Caco-2 (cell line): Measurements from ENCODE around the gene CLDN22. TPM values are rescaled to one million over a fixed set of nuclear protein-coding genes. Genes with fewer than 3 reads are reported as not detected.

Experiments used
- Bru-seq: library from RNA; stranded (reverse); fragments of 400-500 nt; gene quantifications from one replicate; lab custom pipeline; 2021; lab: Mats Ljungman, UMichigan
- BruChase-seq, 2 experiments: library from RNA; stranded (reverse); fragments of 400-500 nt; gene quantifications; one replicate each; lab custom pipeline; 2021; lab: Mats Ljungman, UMichigan
- BruUV-seq: library from RNA; stranded (reverse); fragments of 400-500 nt; replicated peaks from 2 replicates; lab custom pipeline; 2021; lab: Mats Ljungman, UMichigan
- CTCF ChIA-PET: fragments of 300-600 bp; sonication (Branson Sonifier 250); formaldehyde crosslinking; loops from one replicate; lab custom pipeline; 2022; ENCODE audit warnings: antibody characterized with exemption; lab: Charles Lee
- POLR2A ChIA-PET: fragments of 300-600 bp; sonication (Branson Sonifier 250); formaldehyde crosslinking; loops from one replicate; lab custom pipeline; 2022; ENCODE audit warnings: antibody characterized with exemption; lab: Charles Lee
- DNase-seq, 2 experiments: peaks; one replicate each; pipeline versions ENCODE4 v3.0.0 to v3.0.0-alpha.2; 2020 to 2022
- H3K27me3 ChIP-seq: replicated peaks from 2 replicates; pipeline ENCODE4 v1.6.0; 2011; ENCODE audit warnings: low read length; ENCODE audit not compliant: control insufficient read depth, insufficient read depth
- H3K36me3 ChIP-seq: 2 replicates; pipeline ENCODE4 v1.5.1; 2011; ENCODE audit warnings: low read length; ENCODE audit not compliant: control insufficient read depth, insufficient read depth
- H3K4me1 ChIP-seq: fragments of 250-450 bp; sonication (Bioruptor Pico); 2 replicates; pipeline ENCODE4 v1.5.1; 2020; ENCODE audit warnings: mild to moderate bottlenecking
- H3K4me3 ChIP-seq: 2 replicates; pipeline ENCODE4 v1.5.1; 2011; ENCODE audit warnings: low read depth, mild to moderate bottlenecking, control low read depth, low read length
- H3K9me3 ChIP-seq: fragments of 250-450 bp; sonication (Bioruptor Pico); 2 replicates; pipeline ENCODE4 v1.5.1; 2020; ENCODE audit warnings: mild to moderate bottlenecking, moderate library complexity
- H3K27ac Mint-ChIP-seq: one replicate; pipeline ENCODE4 v1.8.0; 2022; ENCODE audit warnings: mixed read lengths; ENCODE audit not compliant: unreplicated experiment
- H3K27me3 Mint-ChIP-seq: one replicate; pipeline ENCODE4 v1.8.0; 2022; ENCODE audit warnings: mixed read lengths; ENCODE audit not compliant: insufficient read depth, unreplicated experiment
- H3K36me3 Mint-ChIP-seq: one replicate; pipeline ENCODE4 v1.8.0; 2022; ENCODE audit warnings: mild to moderate bottlenecking, mixed read lengths; ENCODE audit not compliant: insufficient read depth, unreplicated experiment
- H3K4me1 Mint-ChIP-seq: one replicate; pipeline ENCODE4 v1.8.0; 2022; ENCODE audit warnings: low read depth, mixed read lengths; ENCODE audit not compliant: unreplicated experiment
- H3K4me3 Mint-ChIP-seq: one replicate; pipeline ENCODE4 v1.8.0; 2022; ENCODE audit warnings: mild to moderate bottlenecking, moderate library complexity, mixed read lengths; ENCODE audit not compliant: unreplicated experiment
- H3K9me3 Mint-ChIP-seq: one replicate; pipeline ENCODE4 v1.8.0; 2022; ENCODE audit warnings: mixed read lengths; ENCODE audit not compliant: unreplicated experiment
- intact Hi-C: fragments of 100-400 bp; cut with micrococcal nuclease; formaldehyde crosslinking; loops from one replicate; pipeline ENCODE4 v1.10.0; 2022; ENCODE audit not compliant: unreplicated experiment
- long read RNA-seq: library from polyadenylated mRNA; stranded (forward); transcript quantifications from one replicate; pipeline ENCODE4 v2.0.0, GENCODE V29; 2022
- total RNA-seq: library from RNA; stranded (reverse); gene quantifications from 2 replicates; pipeline ENCODE4 v1.2.3, GENCODE V29; 2022
- TF ChIP-seq, protein P1 (sequence below), 2 experiments: fragments of 200-600 bp in 1 of 2; IDR thresholded peaks; 1 replicate in 1 of 2; 2 replicates in 1 of 2; pipeline versions ENCODE4 v1.5.1 to v1.8.0; 2011 to 2022; ENCODE audit warnings: antibody characterized with exemption in 1 of 2, control low read depth in 1 of 2, inconsistent platforms in 1 of 2, low read depth in 1 of 2, low read length in 1 of 2, mild to moderate bottlenecking in 1 of 2, moderate library complexity in 1 of 2; ENCODE audit not compliant: insufficient read depth in 1 of 2, severe bottlenecking in 1 of 2, unreplicated experiment in 1 of 2

CLDN22 gene
- total RNA-seq (not detected in 2 replicates), Bru-seq, nascent RNA (not detected), BruChase-seq, experiment 1, labeled RNA remaining after a 2-hour chase (not detected), BruChase-seq, experiment 2, labeled RNA remaining after a 6-hour chase (not detected)
- long read RNA-seq = 0 reads

DNA sequence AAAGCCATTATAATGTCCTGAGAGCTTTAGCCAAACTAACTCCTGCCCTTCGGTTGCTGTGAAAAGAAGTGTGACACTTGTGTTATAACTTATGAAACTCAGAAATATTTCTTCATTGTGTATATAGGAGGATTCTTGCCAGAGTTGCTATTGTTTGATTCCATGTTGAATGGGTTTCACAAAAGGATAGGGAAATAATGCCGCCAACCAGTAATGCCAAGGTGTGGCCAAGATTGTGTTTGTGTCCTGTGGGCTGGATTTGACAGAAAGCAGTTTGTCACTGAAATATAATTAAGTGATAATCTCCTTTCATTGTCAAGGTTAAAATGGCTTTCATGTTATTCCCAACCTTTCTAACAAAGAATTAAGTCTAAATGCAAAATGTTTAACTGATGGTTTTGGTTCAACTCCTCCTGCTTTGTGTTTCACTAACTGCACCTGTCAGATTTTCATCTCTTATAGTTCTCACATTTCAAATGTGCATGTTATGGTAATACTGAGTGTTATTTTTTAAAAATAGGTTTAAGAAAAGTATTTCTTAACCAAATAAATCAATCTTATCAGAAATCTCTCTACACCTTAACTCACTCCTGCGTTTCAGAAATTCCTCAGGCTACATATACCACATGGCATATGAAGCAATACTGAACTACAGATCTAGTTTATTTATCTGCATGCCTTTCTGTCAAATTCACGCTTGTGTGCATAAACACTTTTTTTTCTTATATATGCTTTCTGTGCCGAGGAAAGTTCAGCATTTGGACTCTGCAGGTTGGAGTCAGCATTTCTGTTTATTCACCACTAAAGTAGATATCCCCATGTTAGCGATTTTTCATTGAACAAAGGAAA lies at the start of gene CLDN22:
CLDN22 (minus strand) TSS at position 66 of the 849 bp plus-strand sequence; CDS start at position 8, 58 bp downstream.
- intact Hi-C loops = no loop called here
- ChIA-PET CTCF (no interaction called here), POLR2A (no interaction called here)
- no peaks in the 10 kb centered on the region for H3K27me3 Mint-ChIP-seq
- TF ChIP-seq, protein P1, sequence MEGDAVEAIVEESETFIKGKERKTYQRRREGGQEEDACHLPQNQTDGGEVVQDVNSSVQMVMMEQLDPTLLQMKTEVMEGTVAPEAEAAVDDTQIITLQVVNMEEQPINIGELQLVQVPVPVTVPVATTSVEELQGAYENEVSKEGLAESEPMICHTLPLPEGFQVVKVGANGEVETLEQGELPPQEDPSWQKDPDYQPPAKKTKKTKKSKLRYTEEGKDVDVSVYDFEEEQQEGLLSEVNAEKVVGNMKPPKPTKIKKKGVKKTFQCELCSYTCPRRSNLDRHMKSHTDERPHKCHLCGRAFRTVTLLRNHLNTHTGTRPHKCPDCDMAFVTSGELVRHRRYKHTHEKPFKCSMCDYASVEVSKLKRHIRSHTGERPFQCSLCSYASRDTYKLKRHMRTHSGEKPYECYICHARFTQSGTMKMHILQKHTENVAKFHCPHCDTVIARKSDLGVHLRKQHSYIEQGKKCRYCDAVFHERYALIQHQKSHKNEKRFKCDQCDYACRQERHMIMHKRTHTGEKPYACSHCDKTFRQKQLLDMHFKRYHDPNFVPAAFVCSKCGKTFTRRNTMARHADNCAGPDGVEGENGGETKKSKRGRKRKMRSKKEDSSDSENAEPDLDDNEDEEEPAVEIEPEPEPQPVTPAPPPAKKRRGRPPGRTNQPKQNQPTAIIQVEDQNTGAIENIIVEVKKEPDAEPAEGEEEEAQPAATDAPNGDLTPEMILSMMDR (IDR thresholded peaks at IDR 0.05; ENCODE audit: insufficient read depth in 1 of 2, low read depth in 1 of 2, low read length in 1 of 2, severe bottlenecking in 1 of 2, unreplicated experiment in 1 of 2) = no peak
- H3K27ac Mint-ChIP-seq = no peak within 1 kb of the TSS
- BruUV-seq = no TSS peak
- no peak within 1 kb of the TSS for H3K4me3 Mint-ChIP-seq
- no peaks in the 10 kb centered on the region for H3K9me3 Mint-ChIP-seq
- peaks cover 57% of the 10 kb centered on the region for H3K36me3 Mint-ChIP-seq
- Histone ChIP-seq H3K27me3 (no peaks in the 10 kb centered on the region), H3K4me3 (no peak within 1 kb of the TSS), H3K4me1 (no peaks in the 10 kb centered on the region), H3K36me3 (no peaks in the 10 kb centered on the region), H3K9me3 (no peaks in the 10 kb centered on the region)
- H3K4me1 Mint-ChIP-seq = no peaks in the 10 kb centered on the region
- no peak for DNase-seq

DNA sequence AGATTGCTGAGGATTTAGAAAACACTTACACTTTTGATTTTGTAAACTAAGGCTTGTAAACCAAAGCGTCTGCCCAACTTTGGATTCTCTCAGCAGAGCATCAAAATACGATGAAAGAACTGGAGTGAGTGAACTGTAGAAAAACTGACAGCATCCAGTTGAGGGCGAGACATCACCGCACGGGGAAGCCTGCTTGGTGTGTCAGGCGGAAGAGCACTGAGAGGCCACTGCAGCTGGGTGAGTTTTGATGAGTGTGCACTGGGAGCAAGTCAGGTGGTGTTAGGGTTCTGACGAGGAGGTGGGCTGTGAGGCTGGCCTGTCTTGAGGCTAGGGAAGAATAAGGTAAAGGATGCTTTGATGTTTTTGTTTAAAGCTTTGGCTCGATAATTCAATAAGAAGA lies 49.0 kb upstream of the CLDN22 start:
- intact Hi-C loops = no loop called here
- DNase-seq = no peak
- Histone ChIP-seq H3K4me1 (peaks cover 6% of the 10 kb centered on the region; the same call in 1 of the 2 replicates), H3K27me3 (no peaks in the 10 kb centered on the region), H3K9me3 (0 out of 2 replicates have a peak, but pooled peaks cover 5% of the 10 kb centered on the region), H3K4me3 (no peak overlapping the region), H3K36me3 (no peaks in the 10 kb centered on the region)
- Mint-ChIP-seq H3K9me3 (no peaks in the 10 kb centered on the region), H3K4me3 (no peak overlapping the region), H3K36me3 (no peaks in the 10 kb centered on the region), H3K27me3 (no peaks in the 10 kb centered on the region), H3K27ac (no peak overlapping the region), H3K4me1 (no peaks in the 10 kb centered on the region)
- BruUV-seq = no TSS peak
- TF ChIP-seq, protein P1 (IDR thresholded peaks at IDR 0.05; ENCODE audit: insufficient read depth in 1 of 2, low read depth in 1 of 2, low read length in 1 of 2, severe bottlenecking in 1 of 2, unreplicated experiment in 1 of 2) = no peak
- ChIA-PET POLR2A (no interaction called here), CTCF (no interaction called here)

DNA sequence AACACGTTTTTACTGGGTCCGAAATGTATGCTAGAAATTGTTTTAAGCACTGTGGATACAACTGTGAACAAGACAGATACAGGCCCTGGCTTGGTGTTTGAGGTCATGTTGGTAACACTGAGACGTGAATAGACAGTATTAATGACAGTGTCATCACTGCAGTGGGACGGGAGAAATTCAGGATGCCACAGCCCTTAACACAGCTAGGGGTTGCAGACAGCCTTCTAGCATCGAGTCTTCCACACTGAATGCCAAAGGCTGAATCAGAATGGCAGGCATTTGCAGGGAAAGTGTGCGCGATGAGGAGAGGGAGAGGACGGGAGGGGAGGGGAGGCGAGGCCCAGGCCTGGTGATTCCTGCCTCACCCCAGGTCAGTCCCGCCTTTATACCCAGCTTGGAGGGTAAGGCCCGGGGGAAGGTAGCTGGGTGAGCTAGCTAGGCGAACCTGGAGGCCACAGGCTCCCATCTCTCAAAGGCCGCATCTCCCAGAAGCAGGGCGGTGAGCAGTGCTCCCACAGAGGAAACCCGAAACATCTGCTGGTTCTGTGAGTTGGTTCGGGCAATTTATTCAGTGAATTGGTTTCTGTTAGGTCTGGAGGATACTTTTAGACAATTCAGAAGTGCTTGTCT lies 46.2 kb upstream of the CLDN22 start:
- Histone ChIP-seq H3K27me3 (no peaks in the 10 kb centered on the region), H3K4me3 (no peak overlapping the region), H3K9me3 (no peaks in the 10 kb centered on the region; the same call in 1 of the 2 replicates), H3K36me3 (no peaks in the 10 kb centered on the region), H3K4me1 (peaks cover 6% of the 10 kb centered on the region; the same call in 1 of the 2 replicates)
- Mint-ChIP-seq H3K36me3 (no peaks in the 10 kb centered on the region), H3K9me3 (no peaks in the 10 kb centered on the region), H3K4me3 (no peak overlapping the region), H3K27me3 (no peaks in the 10 kb centered on the region), H3K4me1 (no peaks in the 10 kb centered on the region), H3K27ac (no peak overlapping the region)
- no peak for DNase-seq
- TF ChIP-seq, protein P1 (IDR thresholded peaks at IDR 0.05; ENCODE audit: insufficient read depth in 1 of 2, low read depth in 1 of 2, low read length in 1 of 2, severe bottlenecking in 1 of 2, unreplicated experiment in 1 of 2) = no peak
- CTCF ChIA-PET = no interaction called here
- BruUV-seq = no TSS peak
- POLR2A ChIA-PET = no interaction called here
- intact Hi-C loops = no loop called here
